Activated naive CD4-positive, alpha-beta T cell (primary cell): ENCODE data around the gene KIF7.
"Not testable (repeated sequence)": the region's sequence is repeated elsewhere in the genome, so short reads cannot be mapped to it uniquely, and the experiment has no call there.

Source experiments
- DNase-seq, 4 experiments: peaks; one replicate each; lab custom pipeline; 2025; lab: John Stamatoyannopoulos, UW

The KIF7 gene

DNA sequence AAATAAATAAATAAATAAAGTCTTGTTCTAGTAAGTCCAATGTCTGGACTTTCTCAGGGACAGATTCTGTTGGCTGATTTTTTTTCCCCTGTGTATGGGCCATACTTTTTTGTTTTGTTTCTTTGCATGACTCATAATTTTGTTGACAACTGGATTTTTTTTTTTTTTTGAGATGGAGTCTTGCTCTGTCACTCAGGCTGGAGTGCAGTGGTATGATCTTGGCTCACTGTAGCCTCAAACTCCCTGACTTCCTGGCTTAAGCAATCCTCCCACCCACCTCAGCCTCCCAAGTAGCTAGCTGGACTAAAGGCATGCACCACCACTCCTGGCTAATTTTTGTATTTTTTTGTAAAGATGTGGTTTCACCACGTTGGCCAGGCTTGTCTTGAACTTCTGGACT lies 41.1 kb downstream of the KIF7 start:
- DNase-seq: no peak

DNA sequence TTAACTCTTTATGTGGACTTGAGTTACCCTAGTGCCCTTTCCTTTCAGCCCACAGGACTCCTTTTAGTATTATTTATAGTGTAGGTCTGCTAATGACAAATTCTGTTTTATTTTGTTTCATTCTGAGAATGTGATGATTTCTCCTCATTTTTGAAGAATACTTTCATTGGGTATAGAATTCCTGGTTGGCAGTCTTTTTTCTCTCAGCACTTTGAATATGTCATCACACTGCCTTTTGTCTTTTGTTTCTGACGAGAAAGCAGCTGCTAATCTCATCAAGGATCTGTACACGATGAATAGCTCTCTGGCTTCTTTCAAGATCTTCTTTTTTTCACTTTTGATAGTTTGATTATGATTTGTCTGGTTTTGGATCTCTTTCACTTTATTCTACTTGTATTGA lies 42.2 kb downstream of the KIF7 start:
- DNase-seq: no peak

- DNase-seq: no peak
Measured at GRCh38 chr15:89611317-89611716, 44.0 kb downstream of the KIF7 start.

GRCh38 chr15:89599021-89599420 lies 56.2 kb downstream of the KIF7 start:
- DNase-seq: no peak

- DNase-seq: no peak
Measured at GRCh38 chr15:89593018-89593417, 62.2 kb downstream of the KIF7 start.

DNA sequence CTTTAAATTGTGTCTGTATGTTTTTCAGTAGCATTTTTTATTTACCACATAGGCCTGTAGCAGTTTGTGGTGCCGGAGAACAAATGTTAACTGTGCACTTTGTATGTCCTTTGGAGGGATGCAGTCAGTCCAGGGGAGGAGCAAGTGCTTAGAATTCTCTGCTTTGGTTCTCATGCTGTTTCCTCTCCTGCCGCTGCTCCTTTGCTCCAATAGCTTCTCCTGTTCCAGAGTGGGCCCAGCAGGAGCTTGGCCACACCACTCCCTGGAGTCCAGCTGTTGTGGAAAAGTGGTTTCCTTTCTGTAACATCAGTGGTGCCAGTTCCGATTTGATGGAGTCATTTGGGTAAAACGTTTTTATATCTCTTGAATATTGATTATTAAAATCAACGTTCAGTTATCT lies 63.4 kb downstream of the KIF7 start:
- DNase-seq: no peak

DNA sequence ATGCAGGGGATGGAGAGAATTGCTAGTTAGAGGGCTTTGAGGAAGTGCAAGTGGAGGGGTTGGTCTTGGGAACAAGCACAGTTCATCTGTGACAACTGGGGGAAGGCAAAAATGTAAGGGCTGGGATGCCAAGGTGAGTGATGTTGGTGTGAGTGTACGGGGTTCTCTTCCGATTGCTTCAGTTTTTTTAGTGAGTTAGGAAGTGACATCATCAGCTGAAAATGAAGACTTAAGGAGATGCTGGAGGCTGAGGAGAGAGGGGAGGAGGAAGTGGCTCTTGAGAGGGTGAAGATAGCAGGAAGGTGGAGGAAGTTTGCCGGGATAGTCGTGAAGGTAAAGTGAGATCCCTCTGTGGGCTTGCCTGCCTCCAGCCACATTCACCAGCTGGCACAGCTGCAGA lies 67.3 kb downstream of the KIF7 start:
- DNase-seq: no peak

GRCh38 chr15:89586651-89587050 lies 68.6 kb downstream of the KIF7 start:
- DNase-seq: no peak

DNA sequence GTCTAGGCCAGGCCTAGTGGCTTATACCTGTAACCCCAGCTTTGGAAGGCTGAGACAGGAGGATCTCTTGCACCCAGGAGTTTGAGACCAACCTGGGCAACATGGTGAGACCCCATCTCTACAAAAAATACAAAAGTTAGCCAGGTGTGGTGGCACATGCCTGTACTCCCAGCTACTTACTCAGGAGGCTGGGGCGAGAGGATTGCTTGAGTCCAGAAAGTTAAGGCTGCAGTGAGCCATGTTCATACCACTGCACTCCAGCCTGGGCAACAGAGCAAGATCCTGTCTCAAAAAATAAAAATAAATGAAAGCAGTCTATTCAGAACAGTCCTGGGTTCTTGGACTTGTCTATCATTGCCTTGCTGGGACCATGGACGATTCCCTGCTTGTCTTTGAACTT lies 74.5 kb downstream of the KIF7 start:
- not testable (repeated sequence) for DNase-seq

- DNase-seq: no peak
Measured at GRCh38 chr15:89578146-89578545, 77.1 kb downstream of the KIF7 start.
